G401.6 (cell line): ENCODE measurements around the gene ARMH3.

Source experiments
- FAIRE-seq: peaks from 2 replicates; lab custom pipeline; 2012; peaks lifted over from hg19 to GRCh38; lab: Jason Lieb, UNC

Gene ARMH3

DNA sequence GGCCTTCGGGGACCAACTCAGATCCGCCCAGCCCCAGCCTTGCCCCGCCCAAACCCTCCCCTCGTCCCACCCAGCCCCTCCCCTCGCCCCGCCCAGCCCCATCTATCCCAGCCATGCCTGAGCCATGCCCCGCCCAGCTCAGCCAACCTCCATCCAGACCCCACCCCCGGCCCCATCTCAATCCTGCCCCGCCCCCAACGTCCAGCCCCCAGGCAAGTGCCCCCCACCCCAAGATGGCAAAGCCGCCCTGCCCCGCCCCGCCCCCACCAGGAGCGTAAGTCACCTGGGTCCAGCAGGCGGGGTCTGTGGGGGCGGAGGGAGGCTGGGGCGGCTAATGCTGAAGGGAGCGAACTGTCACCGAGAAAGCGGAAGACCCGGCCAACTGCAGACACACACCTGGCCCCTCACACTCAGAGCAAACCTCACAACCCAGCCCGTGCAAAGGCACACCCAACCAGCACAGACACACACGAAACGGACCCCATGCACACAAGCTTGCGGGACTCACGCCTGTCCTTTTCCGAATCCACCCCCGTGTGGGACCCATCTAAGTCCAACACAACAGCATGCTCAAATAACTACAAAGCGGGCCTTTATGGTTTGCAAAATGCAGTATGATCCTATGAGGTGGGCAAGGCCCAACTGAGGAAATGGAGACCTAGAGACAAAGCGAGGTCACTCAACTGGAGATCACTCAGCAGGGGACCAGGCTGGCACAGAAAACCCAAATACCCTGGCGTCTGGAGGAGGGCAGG, 226.2 kb downstream of the ARMH3 start:
- no peak for FAIRE-seq

DNA sequence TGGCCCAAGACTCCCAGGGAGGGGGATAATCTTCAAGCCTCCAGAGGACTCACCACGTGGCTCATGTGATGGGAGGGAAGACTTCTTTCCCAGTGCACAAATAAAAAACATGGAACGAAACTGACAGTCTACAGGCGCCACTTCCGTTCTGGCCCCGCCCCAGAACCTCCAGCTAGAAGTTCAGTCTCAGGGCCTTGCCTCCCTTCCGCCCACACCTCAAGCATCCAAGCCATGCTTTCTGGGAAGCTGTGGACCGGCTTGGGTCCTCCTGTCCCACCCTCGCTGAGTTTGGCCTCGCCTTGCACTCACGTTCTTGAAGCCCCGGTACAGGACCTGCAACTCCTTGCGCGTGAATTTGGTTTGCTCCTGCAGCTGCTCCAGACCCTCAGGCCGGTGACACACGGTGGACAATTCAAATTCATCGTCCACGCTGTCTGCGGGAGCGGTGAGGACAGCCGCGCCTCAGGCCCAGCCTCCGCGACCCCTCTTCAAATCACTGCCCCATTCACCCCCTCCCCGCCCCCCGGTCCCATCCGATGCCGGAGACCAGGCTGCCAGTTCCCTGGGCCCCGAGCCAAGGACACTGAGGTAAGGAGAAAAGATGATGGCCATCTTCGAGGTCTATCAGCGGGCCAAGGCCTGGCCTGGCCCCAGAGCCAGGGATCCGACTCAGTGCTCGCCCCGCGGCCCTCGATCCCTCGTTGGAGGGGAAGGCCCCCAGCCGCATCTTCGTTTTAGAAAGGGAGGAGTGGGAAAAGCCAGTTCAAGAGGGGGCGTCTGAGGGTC, 227.0 kb downstream of the ARMH3 start:
- FAIRE-seq = no peak

- FAIRE-seq = no peak
Observed at GRCh38 chr10:101827919-101828600, 227.9 kb downstream of the ARMH3 start.

DNA sequence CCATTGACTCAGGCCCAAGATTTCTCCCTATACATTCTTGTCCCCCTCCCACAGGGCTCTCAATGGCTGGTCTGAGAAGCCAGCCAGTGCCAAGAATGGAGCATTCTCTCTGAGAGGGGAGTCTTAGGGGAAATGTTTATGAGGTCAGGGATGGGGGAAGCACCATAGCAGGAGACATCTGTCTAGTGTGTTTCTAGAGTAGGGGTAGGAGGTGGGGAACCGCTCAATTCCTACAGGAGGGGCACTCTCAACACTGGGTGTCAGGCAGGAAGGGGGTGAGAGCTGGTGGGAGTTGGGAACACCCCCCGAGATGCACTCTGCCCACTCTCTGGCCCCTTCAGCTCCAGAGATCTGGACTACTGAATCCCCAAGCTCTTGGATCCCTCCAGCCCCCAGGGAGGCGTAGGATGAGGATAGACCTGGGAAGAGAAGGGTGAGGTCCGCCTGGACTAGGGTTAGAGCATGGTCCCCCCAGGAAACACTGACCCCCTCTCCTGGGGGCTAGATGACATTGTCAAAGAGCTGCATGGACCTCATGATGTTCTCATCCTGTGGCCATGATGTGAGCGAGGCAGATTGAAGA, 229.0 kb downstream of the ARMH3 start:
- no peak for FAIRE-seq

GRCh38 chr10:101824736-101825135, 231.2 kb downstream of the ARMH3 start:
- FAIRE-seq = no peak

DNA sequence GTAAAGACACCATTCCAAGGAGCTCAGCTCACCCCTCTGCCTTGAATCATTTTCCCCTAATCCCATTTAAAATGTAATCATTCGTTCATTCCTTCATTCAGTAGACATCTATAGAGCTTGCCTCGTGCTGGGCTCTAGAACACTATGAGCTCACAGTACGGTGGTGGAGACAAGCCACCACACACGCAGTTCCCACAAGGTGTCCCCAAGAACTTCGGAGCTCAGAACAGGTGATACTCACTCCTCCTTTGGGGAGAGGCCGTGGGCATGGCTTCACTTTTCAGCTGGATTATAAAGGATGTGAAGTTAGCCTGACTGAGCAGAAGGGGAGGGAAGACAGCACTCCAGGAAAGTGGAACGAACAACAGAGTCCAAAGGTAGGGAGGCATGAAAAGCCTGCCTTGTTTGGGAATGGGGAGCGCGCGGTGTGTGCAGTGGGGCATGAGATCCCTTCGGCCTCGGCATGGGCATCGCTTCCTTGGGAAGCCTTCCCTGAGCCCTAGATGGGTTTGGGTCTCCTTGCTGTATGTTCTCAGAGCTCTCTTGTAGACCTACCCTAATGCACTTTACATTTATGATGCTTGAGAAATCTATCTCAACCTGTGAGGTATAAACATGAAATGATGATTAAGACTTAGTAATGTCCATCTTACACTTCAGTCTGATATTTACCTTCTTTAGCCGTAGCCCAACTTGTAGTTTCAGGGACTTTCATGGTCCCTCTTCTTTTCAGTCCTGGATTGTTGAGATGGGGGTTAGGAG, 236.9 kb downstream of the ARMH3 start:
- FAIRE-seq = no peak

DNA sequence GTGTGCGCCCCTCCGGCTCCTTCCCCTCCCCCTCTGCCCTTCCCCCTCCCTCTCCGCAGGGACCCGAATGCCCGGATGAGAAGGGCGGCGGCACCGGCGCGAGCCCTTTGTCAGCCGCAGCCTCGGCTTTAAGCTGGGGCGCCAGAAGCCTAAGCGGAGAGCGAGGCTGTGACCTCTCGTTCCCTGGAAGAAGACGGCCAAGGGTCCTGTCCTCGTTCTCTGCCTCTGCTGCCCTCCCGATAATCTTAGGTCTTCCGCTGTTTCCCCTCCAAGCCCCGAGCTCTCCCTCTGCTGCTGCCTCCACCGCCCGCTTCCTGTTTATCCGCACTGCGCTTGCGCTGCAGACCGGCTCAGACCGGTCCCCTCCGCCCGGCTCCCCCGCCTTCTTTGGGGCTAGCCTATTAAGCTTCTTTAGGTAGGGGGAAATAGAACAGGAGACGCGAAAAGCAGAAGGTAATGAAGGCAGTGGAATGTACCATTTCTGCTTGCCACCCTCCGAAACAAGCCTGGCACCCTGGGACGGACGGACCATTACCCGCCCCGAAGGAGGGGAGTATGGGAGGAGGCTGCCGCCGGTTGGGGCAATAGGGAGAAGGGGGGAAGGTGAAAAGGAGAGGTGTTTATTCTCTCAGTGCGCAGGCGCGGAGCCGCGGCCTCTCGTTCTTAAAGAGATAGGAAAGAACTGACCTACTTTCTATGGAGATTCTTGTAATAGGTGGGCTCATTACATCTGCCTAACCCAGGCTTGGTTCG, 237.7 kb downstream of the ARMH3 start, which contains the start of gene OGA:
Gene OGA (minus strand): TSS at position 326 of the 753 bp plus-strand sequence. CDS start 422 bp downstream, outside the sequence.
- FAIRE-seq = peak; percentile 99

- FAIRE-seq = peak; percentile 36
Observed at GRCh38 chr10:101817337-101818118, 238.4 kb downstream of the ARMH3 start.

- no peak for FAIRE-seq
Observed at GRCh38 chr10:101816913-101817336, 239.0 kb downstream of the ARMH3 start.

GRCh38 chr10:101816376-101816775, 239.6 kb downstream of the ARMH3 start:
- no peak for FAIRE-seq

DNA sequence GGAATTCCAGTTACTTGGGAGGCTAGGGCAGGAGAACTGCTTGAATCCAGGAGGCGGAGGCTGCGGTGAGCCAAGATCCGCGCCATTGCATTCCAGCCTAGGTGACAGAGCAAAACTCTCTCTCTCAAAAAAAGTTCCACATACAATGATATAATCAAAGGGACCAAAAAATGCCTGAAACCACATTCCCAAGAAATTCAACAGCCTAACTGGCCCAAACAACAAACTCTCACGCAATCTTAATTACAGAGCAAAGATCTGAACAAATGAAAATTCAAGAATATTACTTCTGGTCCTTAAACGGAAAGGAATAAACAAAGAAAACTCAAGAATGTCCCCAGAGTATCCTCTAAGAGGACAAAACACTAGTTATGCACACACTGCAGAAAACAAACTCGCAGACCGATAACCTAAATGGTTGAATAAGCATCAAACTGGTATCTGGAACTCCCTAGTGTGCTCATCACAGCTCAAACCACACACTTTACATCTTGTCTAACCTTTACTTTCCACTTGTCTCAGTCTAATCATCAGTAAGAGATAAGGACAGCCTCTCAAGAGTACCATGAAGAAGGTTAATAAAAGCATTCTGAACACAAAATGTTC, 241.4 kb downstream of the ARMH3 start:
- no peak for FAIRE-seq

GRCh38 chr10:101812606-101813005, 243.4 kb downstream of the ARMH3 start:
- FAIRE-seq = no peak

- no peak for FAIRE-seq
Observed at GRCh38 chr10:101807158-101807557, 248.8 kb downstream of the ARMH3 start.

- FAIRE-seq = peak; percentile 36
Observed at GRCh38 chr10:101803511-101803910, 252.5 kb downstream of the ARMH3 start.

DNA sequence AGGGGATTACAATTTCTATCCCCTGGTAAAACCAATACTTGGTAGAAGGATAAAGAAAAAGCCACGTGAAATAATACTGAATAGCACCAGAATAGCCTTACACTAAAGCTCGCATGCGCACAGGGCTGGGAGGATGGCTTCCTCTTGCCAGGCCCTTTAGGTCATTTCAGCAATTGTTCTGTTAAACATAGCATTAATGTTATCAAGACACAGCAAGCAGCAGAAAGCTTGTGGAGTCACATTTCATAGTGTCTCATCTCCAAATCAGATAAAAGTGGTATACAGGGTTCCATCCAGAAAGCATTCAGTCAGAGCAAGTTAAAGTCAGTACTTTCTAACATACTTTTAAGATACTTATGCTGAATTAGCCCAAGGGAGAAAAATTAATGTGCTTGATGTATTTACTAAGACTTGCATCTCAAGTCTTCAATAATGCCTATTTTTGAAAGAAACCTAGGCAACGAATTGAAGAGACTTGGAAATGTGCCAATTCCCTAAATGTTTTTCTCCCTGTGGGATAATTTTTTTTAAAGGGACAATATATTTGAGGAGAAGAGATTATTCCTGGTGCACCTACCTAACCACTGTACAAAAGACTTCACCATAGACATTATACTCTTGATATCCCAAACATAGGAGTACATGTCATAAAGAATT, 258.4 kb downstream of the ARMH3 start:
- FAIRE-seq = no peak
